HepG2 (cell line): ENCODE data around the gene USP40. TPM values are rescaled to one million over a fixed set of nuclear protein-coding genes. Genes with fewer than 3 reads are reported as not detected.
A peak's percentile ranks its signal among the peaks of the same experiment; 100 is the strongest.

ENCODE experiments used
- ATAC-seq: fragments of 200-7000 bp; cut with Tn5 transposase; 3 replicates; pipeline ENCODE4 v1.9.1; 2020; ENCODE audit warnings: mild to moderate bottlenecking, moderate library complexity
- BruUV-seq: library from RNA; stranded (reverse); fragments of 400-500 nt; replicated peaks from 2 replicates; lab custom pipeline; 2021; lab: Mats Ljungman, UMichigan
- CTCF ChIA-PET: fragments of 300-600 bp; formaldehyde crosslinking; extraction: SDS; loops from one replicate; lab custom pipeline; 2021; ENCODE audit warnings: low total read pairs, inconsistent platforms, low intra/inter-chr PET ratio; lab: Yijun Ruan, JAX
- POLR2A ChIA-PET: fragments of 350-600 bp; sonication (Branson Sonifier 250); formaldehyde crosslinking; loops from one replicate; lab custom pipeline; 2020; ENCODE audit warnings: antibody characterized with exemption, inconsistent platforms; lab: Yijun Ruan, JAX
- DNase-seq: peaks from one replicate; pipeline ENCODE4 v3.0.0-alpha.2; 2015; ENCODE audit warnings: low spot score
- FAIRE-seq: peaks from 3 replicates; lab custom pipeline; 2011; peaks lifted over from hg19 to GRCh38; lab: Jason Lieb, UNC
- H2AFZ ChIP-seq: one replicate; pipeline ENCODE4 v1.6.1; 2011; ENCODE audit warnings: low read length, inconsistent platforms
- H3K27ac ChIP-seq: fragments of 300-600 bp; 3 replicates; pipeline ENCODE4 v1.8.0; 2011; ENCODE audit warnings: mixed run types, mild to moderate bottlenecking, mixed read lengths, low read length, inconsistent platforms; ENCODE audit not compliant: insufficient read depth; ENCODE audit errors: extremely low read length
- H3K27me3 ChIP-seq, 2 experiments: fragments of 200-600 bp in 1 of 2; 2 replicates in 1 of 2; 3 replicates in 1 of 2; pipeline versions ENCODE4 v1.6.0 to v1.8.0; 2011; ENCODE audit warnings: low read length in 2 of 2, mild to moderate bottlenecking in 2 of 2, moderate library complexity in 2 of 2, inconsistent platforms in 1 of 2; ENCODE audit not compliant: insufficient read depth in 2 of 2, control insufficient read depth in 1 of 2
- H3K36me3 ChIP-seq, 2 experiments: fragments of 200-600 bp in 1 of 2; replicated peaks in 1 of 2; 2 replicates in 1 of 2; 3 replicates in 1 of 2; pipeline versions ENCODE4 v1.5.1 to v1.8.0; 2011; ENCODE audit warnings: low read length in 2 of 2, inconsistent platforms in 1 of 2; ENCODE audit not compliant: insufficient read depth in 2 of 2, control insufficient read depth in 1 of 2
- H3K4me1 ChIP-seq: 2 replicates; pipeline ENCODE4 v1.5.1; 2012; ENCODE audit warnings: low read length, inconsistent platforms; ENCODE audit not compliant: insufficient read depth
- H3K4me2 ChIP-seq: 2 replicates; pipeline ENCODE4 v1.6.0; 2011; ENCODE audit warnings: low read depth, low read length, inconsistent platforms
- H3K4me3 ChIP-seq, 3 experiments: fragments of 200-600 bp in 1 of 3; sonication (generic), shearing (Covaris generic) in 1 of 3; replicated peaks in 1 of 3; 2 replicates each; pipeline ENCODE4 v1.5.1; 2011 to 2016; ENCODE audit warnings: low read length in 3 of 3, inconsistent platforms in 2 of 3, low read depth in 2 of 3, mild to moderate bottlenecking in 2 of 3, control low read depth in 1 of 3, mixed read lengths in 1 of 3; ENCODE audit not compliant: insufficient read depth in 1 of 3
- H3K79me2 ChIP-seq: one replicate; pipeline ENCODE4 v1.6.1; 2011; ENCODE audit warnings: low read length, inconsistent platforms; ENCODE audit not compliant: insufficient read depth
- H3K9ac ChIP-seq: 2 replicates; pipeline ENCODE4 v1.6.0; 2011; ENCODE audit warnings: mild to moderate bottlenecking, low read depth, low read length, inconsistent platforms; ENCODE audit not compliant: insufficient read depth
- H3K9me3 ChIP-seq: 2 replicates; pipeline ENCODE4 v1.5.1; 2012; ENCODE audit warnings: mild to moderate bottlenecking, low read length
- H4K20me1 ChIP-seq: 2 replicates; pipeline ENCODE4 v1.6.0; 2011; ENCODE audit warnings: inconsistent platforms, mild to moderate bottlenecking, low read length, moderate library complexity; ENCODE audit not compliant: insufficient read depth
- ATF1 ChIP-seq: IDR thresholded peaks from 2 replicates; pipeline ENCODE4 v1.6.1; 2016; ENCODE audit warnings: mild to moderate bottlenecking, control low read depth
- SOX5 ChIP-seq: IDR thresholded peaks from 2 replicates; pipeline ENCODE4 v1.6.1; 2016; ENCODE audit warnings: borderline replicate concordance
- ZNF160 ChIP-seq: sonication (generic); formaldehyde crosslinking; IDR thresholded peaks from 2 replicates; pipeline ENCODE4 v1.8.0; 2022; ENCODE audit warnings: mild to moderate bottlenecking, inconsistent platforms, missing genetic modification reagents
- ZNF773 ChIP-seq: sonication (generic); formaldehyde crosslinking; IDR thresholded peaks from 2 replicates; pipeline ENCODE4 v1.4.0; 2020; ENCODE audit warnings: missing genetic modification reagents, borderline replicate concordance
- WGBS: methylation state at CpG from one replicate; pipeline ENCODE4 v1.1.6; 2017; ENCODE audit warnings: low lambda C conversion rate; 5-methylcytosine and 5-hydroxymethylcytosine counted together
- in situ Hi-C: cut with HindIII; loops from 2 replicates; pipeline ENCODE4 v1.10.0; 2017; ENCODE audit warnings: low pct_unique_long_range_greater_than_20kb; ENCODE audit not compliant: extremely low pct_ligation_motif_present
- intact Hi-C: fragments of 100-400 bp; cut with micrococcal nuclease; formaldehyde crosslinking; loops from one replicate; pipeline ENCODE4 v1.10.0; 2022; ENCODE audit not compliant: unreplicated experiment
- polyA plus RNA-seq, 8 experiments: library from polyadenylated mRNA; depleted of rRNA in 3 of 8; stranded (reverse) in 7 of 8; unstranded in 1 of 8; fragments of >200 nt; fragmentation: Illumina TruSeq in 4 of 8; extraction: Trizol in 4 of 8; gene quantifications; 2 replicates each; pipeline versions ENCODE4 v1.2.1 to v1.2.3, GENCODE V29; 2011 to 2016; ENCODE audit warnings: low read depth in 4 of 8, missing spikeins in 1 of 8, mixed read lengths in 1 of 8; ENCODE audit not compliant: insufficient read depth in 1 of 8
- total RNA-seq, 5 experiments: library from RNA; depleted of rRNA; stranded (reverse); fragments of >200 nt; fragmentation: Illumina TruSeq; extraction: Trizol; gene quantifications; 2 replicates each; pipeline ENCODE4 v1.2.3, GENCODE V29; 2016; ENCODE audit warnings: low read depth in 1 of 5
- TF ChIP-seq, protein P1 (sequence below): sonication (generic); formaldehyde crosslinking; IDR thresholded peaks from 2 replicates; pipeline ENCODE4 v1.5.0; 2020; ENCODE audit warnings: missing genetic modification reagents
- TF ChIP-seq, protein P2 (sequence below): IDR thresholded peaks from 2 replicates; pipeline ENCODE4 v1.6.1; 2016; ENCODE audit warnings: missing biosample characterization, missing genetic modification reagents, low read depth
- TF ChIP-seq, protein P3 (sequence below): sonication (generic); formaldehyde crosslinking; IDR thresholded peaks from 2 replicates; pipeline ENCODE4 v1.4.0; 2020; ENCODE audit warnings: missing genetic modification reagents, borderline replicate concordance
- TF ChIP-seq, protein P4 (sequence below): sonication (generic); formaldehyde crosslinking; IDR thresholded peaks from 2 replicates; pipeline ENCODE4 v1.5.0; 2020; ENCODE audit warnings: missing genetic modification reagents, mild to moderate bottlenecking, borderline replicate concordance
- TF ChIP-seq, protein P5 (sequence below): sonication (generic); formaldehyde crosslinking; IDR thresholded peaks from 2 replicates; pipeline ENCODE4 v1.8.0; 2022; ENCODE audit warnings: mild to moderate bottlenecking, missing genetic modification reagents, moderate library complexity

The USP40 gene
- total and polyA plus RNA-seq, 2 of the 13 experiments (the other 11 are each of a cell fraction or from before 2014, with no cell fraction given) = 41.0 to 46.3 TPM

DNA sequence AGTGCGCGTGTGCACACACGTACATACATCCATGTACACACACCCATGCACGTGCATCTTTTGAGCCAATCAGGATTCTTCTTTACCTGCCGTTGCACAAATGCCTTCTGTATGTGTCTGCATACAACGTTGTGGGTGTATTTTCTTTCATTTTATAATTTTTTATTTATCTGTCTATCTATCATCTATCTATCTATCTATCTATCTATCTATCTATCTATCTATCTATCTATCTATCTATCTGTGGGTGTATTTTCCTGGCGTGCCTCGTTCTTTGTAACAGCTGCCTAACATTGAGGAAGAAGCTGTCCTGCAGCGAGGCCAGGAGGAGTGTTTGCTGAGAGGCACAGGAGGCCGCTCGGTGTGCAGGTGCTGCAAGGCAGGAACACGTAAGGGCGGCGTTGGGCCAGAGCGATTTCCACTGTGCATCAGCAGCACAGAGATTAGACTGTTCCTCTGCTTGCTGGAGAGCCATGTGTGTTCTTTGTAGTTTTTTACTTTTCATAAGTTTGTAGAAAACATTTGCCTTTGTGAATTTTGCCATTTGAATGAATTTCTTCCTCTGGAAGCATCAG is 127.9 kb downstream of the USP40 start:
- POLR2A ChIA-PET = no interaction called here
- ATAC-seq = no peak
- no peaks in the 10 kb centered on the region for H3K79me2 ChIP-seq
- peaks cover 32 to 53% of the 10 kb centered on the region in 2 experiments for H3K36me3 ChIP-seq
- H3K27ac ChIP-seq = no peak overlapping the region
- TF ChIP-seq ATF1 (CRISPR knock-in tag) = no peak
- TF ChIP-seq, protein P1, sequence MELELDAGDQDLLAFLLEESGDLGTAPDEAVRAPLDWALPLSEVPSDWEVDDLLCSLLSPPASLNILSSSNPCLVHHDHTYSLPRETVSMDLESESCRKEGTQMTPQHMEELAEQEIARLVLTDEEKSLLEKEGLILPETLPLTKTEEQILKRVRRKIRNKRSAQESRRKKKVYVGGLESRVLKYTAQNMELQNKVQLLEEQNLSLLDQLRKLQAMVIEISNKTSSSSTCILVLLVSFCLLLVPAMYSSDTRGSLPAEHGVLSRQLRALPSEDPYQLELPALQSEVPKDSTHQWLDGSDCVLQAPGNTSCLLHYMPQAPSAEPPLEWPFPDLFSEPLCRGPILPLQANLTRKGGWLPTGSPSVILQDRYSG (CRISPR knock-in tag) = no peak
- no peak for TF ChIP-seq ZNF160 (CRISPR knock-in tag)
- TF ChIP-seq, protein P2, sequence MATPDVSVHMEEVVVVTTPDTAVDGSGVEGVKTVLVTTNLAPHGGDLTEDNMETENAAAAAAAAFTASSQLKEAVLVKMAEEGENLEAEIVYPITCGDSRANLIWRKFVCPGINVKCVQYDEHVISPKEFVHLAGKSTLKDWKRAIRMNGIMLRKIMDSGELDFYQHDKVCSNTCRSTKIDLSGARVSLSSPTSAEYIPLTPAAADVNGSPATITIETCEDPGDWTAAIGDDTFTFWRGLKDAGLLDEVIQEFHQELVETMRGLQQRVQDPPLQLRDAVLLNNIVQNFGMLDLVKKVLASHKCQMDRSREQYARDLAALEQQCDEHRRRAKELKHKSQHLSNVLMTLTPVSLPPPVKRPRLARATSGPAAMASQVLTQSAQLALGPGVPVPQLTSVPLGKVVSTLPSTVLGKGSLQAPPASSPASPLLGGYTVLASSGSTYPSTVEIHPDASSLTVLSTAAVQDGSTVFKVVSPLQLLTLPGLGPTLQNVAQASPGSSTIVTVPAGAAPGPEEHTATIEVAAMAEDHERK (CRISPR knock-in tag) = no peak
- TF ChIP-seq, all 625 proteins: peak for 0
- intact Hi-C loops = no loop called here
- no peak overlapping the region for H2AFZ ChIP-seq
- H3K4me3 ChIP-seq = no peak overlapping the region
- 95% methylated on average over 15 of the region's 15 CpGs for WGBS
- peaks cover 1% of the 10 kb centered on the region; the same call in 1 of the 2 replicates for H4K20me1 ChIP-seq
- BruUV-seq = no TSS peak
- in situ Hi-C loops = no loop called here
- CTCF ChIA-PET = no interaction called here
- DNase-seq = no peak
- no peaks in the 10 kb centered on the region for H3K4me1 ChIP-seq
- H3K9me3 ChIP-seq = no peaks in the 10 kb centered on the region
- no peak overlapping the region for H3K9ac ChIP-seq
- H3K4me2 ChIP-seq = no peak overlapping the region
- no peak for FAIRE-seq
- no peaks in the 10 kb centered on the region for H3K27me3 ChIP-seq

DNA sequence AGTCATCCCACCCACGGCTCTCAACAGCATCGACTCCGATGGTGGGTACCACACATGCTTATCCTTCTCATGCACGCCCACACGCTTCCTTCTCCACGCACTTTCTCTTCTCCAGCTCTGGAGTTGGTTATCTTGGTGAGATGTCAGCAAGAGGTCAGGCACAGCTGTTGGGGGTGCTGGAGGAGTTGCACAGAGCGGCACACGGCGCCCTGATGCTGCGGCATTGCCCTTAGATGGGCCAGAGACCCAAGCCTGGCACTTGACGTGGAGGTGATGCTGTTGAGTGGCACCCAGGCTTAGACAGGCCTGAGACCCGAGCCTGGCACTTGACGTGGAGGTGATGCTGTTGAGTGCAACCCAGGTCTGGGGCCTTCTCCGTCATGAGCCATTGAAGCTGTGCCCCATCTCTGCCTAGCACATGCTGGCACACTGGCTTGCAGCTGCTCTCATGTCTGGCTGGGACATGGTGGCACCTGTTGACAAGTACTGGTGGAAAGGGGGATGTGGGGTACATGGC is 129.1 kb downstream of the USP40 start:
- ATAC-seq (no peak), FAIRE-seq (no peak), DNase-seq (no peak)
- H3K9me3 ChIP-seq = no peaks in the 10 kb centered on the region
- intact Hi-C loops (no loop called here), in situ Hi-C loops (no loop called here)
- H3K4me2 ChIP-seq = no peak overlapping the region
- no peak overlapping the region for H3K4me3 ChIP-seq
- POLR2A ChIA-PET = no interaction called here
- H3K36me3 ChIP-seq = peaks cover 30 to 52% of the 10 kb centered on the region in 2 experiments
- WGBS = 95% methylated on average over 14 of the region's 14 CpGs
- no peaks in the 10 kb centered on the region; the same call in 1 of the 2 replicates for H4K20me1 ChIP-seq
- no peak overlapping the region for H3K9ac ChIP-seq
- no peaks in the 10 kb centered on the region for H3K4me1 ChIP-seq
- no peaks in the 10 kb centered on the region for H3K27me3 ChIP-seq
- no peak overlapping the region for H2AFZ ChIP-seq
- BruUV-seq = no TSS peak
- no peak overlapping the region for H3K27ac ChIP-seq
- CTCF ChIA-PET = no interaction called here
- H3K79me2 ChIP-seq = no peaks in the 10 kb centered on the region
- TF ChIP-seq ZNF773 (CRISPR knock-in tag) (no peak), SOX5 (CRISPR knock-in tag) (no peak)
- TF ChIP-seq, protein P3, sequence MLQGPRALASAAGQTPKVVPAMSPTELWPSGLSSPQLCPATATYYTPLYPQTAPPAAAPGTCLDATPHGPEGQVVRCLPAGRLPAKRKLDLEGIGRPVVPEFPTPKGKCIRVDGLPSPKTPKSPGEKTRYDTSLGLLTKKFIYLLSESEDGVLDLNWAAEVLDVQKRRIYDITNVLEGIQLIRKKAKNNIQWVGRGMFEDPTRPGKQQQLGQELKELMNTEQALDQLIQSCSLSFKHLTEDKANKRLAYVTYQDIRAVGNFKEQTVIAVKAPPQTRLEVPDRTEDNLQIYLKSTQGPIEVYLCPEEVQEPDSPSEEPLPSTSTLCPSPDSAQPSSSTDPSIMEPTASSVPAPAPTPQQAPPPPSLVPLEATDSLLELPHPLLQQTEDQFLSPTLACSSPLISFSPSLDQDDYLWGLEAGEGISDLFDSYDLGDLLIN (CRISPR knock-in tag) = no peak
- TF ChIP-seq, protein P4, sequence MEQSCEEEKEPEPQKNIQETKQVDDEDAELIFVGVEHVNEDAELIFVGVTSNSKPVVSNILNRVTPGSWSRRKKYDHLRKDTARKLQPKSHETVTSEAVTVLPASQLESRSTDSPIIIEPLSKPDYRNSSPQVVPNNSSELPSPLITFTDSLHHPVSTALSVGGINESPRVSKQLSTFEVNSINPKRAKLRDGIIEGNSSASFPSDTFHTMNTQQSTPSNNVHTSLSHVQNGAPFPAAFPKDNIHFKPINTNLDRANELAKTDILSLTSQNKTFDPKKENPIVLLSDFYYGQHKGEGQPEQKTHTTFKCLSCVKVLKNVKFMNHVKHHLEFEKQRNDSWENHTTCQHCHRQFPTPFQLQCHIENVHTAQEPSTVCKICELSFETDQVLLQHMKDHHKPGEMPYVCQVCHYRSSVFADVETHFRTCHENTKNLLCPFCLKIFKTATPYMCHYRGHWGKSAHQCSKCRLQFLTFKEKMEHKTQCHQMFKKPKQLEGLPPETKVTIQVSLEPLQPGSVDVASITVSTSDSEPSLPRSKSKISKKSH = peak; percentile 26; the same call in 1 of the 2 replicates
- TF ChIP-seq, protein P5, sequence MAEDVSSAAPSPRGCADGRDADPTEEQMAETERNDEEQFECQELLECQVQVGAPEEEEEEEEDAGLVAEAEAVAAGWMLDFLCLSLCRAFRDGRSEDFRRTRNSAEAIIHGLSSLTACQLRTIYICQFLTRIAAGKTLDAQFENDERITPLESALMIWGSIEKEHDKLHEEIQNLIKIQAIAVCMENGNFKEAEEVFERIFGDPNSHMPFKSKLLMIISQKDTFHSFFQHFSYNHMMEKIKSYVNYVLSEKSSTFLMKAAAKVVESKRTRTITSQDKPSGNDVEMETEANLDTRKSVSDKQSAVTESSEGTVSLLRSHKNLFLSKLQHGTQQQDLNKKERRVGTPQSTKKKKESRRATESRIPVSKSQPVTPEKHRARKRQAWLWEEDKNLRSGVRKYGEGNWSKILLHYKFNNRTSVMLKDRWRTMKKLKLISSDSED = no peak
